GM18868 (cell line): Measurements from ENCODE around the gene SPTB.
A peak's percentile ranks its signal among the peaks of the same experiment; 100 is the strongest.
"Not testable (repeated sequence)": the region's sequence is repeated elsewhere in the genome, so short reads cannot be mapped to it uniquely, and the experiment has no call there.

ENCODE experiments used
- ATAC-seq: cut with Tn5 transposase; IDR thresholded peaks from one replicate; pipeline ENCODE4 v1.9.1; 2021; ENCODE audit warnings: mild to moderate bottlenecking, moderate library complexity; ENCODE audit not compliant: unreplicated experiment

Gene SPTB

GRCh38 chr14:64824471-64824870, 55.2 kb downstream of the SPTB start:
- no peak for ATAC-seq

- peak; percentile 86 for ATAC-seq
Measured at GRCh38 chr14:64823305-64823861, 56.3 kb downstream of the SPTB start.

GRCh38 chr14:64821651-64822050, 58.1 kb downstream of the SPTB start:
- ATAC-seq = no peak

GRCh38 chr14:64818151-64818550, 61.6 kb downstream of the SPTB start:
- no peak for ATAC-seq

GRCh38 chr14:64817631-64818030, 62.1 kb downstream of the SPTB start:
- ATAC-seq = no peak

- no peak for ATAC-seq
Measured at GRCh38 chr14:64816221-64816783, 63.4 kb downstream of the SPTB start.

GRCh38 chr14:64815257-64815656, 64.5 kb downstream of the SPTB start:
- ATAC-seq = no peak

- ATAC-seq = peak; percentile 81
Measured at GRCh38 chr14:64812412-64812811, 67.3 kb downstream of the SPTB start.

GRCh38 chr14:64811676-64812075, 68.0 kb downstream of the SPTB start:
- no peak for ATAC-seq

- ATAC-seq = no peak
Measured at GRCh38 chr14:64808449-64808848, 71.3 kb downstream of the SPTB start.

GRCh38 chr14:64807551-64807950, 72.2 kb downstream of the SPTB start:
- ATAC-seq = no peak

GRCh38 chr14:64806862-64807495, 72.7 kb downstream of the SPTB start:
- ATAC-seq = no peak

- ATAC-seq = no peak
Measured at GRCh38 chr14:64806202-64806861, 73.4 kb downstream of the SPTB start.

GRCh38 chr14:64805646-64806045, 74.1 kb downstream of the SPTB start:
- ATAC-seq = not testable (repeated sequence)

- ATAC-seq = no peak
Measured at GRCh38 chr14:64804754-64805260, 74.9 kb downstream of the SPTB start.

GRCh38 chr14:64801800-64802199, 77.9 kb downstream of the SPTB start:
- no peak for ATAC-seq

- ATAC-seq = no peak
Measured at GRCh38 chr14:64801046-64801445, 78.7 kb downstream of the SPTB start.

- no peak for ATAC-seq
Measured at GRCh38 chr14:64800000-64800399, 79.7 kb downstream of the SPTB start.

GRCh38 chr14:64799555-64799954, 80.2 kb downstream of the SPTB start:
- no peak for ATAC-seq

GRCh38 chr14:64796369-64796768, 83.3 kb downstream of the SPTB start:
- ATAC-seq = no peak

- no peak for ATAC-seq
Measured at GRCh38 chr14:64795921-64796320, 83.8 kb downstream of the SPTB start.

- ATAC-seq = no peak
Measured at GRCh38 chr14:64795211-64795610, 84.5 kb downstream of the SPTB start.
